GM12891 (cell line): Measurements from ENCODE around the gene KNDC1. TPM values are rescaled to one million over a fixed set of nuclear protein-coding genes. Genes with fewer than 3 reads are reported as not detected.
"Not testable (repeated sequence)": the region's sequence is repeated elsewhere in the genome, so short reads cannot be mapped to it uniquely, and the experiment has no call there.

ENCODE experiments used
- DNase-seq: peaks from one replicate; pipeline ENCODE4 v3.0.0; 2011; ENCODE audit warnings: low spot score; ENCODE audit not compliant: insufficient read length
- FAIRE-seq: peaks from 2 replicates; lab custom pipeline; 2011; peaks lifted over from hg19 to GRCh38; lab: Jason Lieb, UNC
- PAX5 ChIP-seq: IDR thresholded peaks from 2 replicates; pipeline ENCODE4 v1.6.1; 2011; ENCODE audit warnings: low read length, moderate library complexity, mild to moderate bottlenecking; ENCODE audit not compliant: insufficient read depth, severe bottlenecking
- POLR2A ChIP-seq: IDR thresholded peaks from 2 replicates; pipeline ENCODE4 v1.6.1; 2011; ENCODE audit warnings: low read depth, low read length, control low read depth
- POLR2AphosphoS5 ChIP-seq: IDR thresholded peaks from 2 replicates; pipeline ENCODE4 v1.6.1; 2011; ENCODE audit warnings: low read depth, low read length, control low read depth
- POU2F2 ChIP-seq: IDR thresholded peaks from 2 replicates; pipeline ENCODE4 v1.6.1; 2011; ENCODE audit warnings: low read depth, mild to moderate bottlenecking, control low read depth, low read length, moderate library complexity
- SPI1 ChIP-seq: IDR thresholded peaks from 2 replicates; pipeline ENCODE4 v1.6.1; 2011; ENCODE audit warnings: low read depth, low read length, control low read depth
- TAF1 ChIP-seq: IDR thresholded peaks from 2 replicates; pipeline ENCODE4 v1.6.1; 2011; ENCODE audit warnings: low read depth, low read length, control low read depth
- polyA plus RNA-seq: library from polyadenylated mRNA; unstranded; fragments of >200 nt; gene quantifications from one replicate; pipeline ENCODE4 v1.2.1, GENCODE V29; 2012; ENCODE audit warnings: low read depth, missing spikeins, inconsistent platforms; ENCODE audit not compliant: missing spikeins

KNDC1 gene, protein sequence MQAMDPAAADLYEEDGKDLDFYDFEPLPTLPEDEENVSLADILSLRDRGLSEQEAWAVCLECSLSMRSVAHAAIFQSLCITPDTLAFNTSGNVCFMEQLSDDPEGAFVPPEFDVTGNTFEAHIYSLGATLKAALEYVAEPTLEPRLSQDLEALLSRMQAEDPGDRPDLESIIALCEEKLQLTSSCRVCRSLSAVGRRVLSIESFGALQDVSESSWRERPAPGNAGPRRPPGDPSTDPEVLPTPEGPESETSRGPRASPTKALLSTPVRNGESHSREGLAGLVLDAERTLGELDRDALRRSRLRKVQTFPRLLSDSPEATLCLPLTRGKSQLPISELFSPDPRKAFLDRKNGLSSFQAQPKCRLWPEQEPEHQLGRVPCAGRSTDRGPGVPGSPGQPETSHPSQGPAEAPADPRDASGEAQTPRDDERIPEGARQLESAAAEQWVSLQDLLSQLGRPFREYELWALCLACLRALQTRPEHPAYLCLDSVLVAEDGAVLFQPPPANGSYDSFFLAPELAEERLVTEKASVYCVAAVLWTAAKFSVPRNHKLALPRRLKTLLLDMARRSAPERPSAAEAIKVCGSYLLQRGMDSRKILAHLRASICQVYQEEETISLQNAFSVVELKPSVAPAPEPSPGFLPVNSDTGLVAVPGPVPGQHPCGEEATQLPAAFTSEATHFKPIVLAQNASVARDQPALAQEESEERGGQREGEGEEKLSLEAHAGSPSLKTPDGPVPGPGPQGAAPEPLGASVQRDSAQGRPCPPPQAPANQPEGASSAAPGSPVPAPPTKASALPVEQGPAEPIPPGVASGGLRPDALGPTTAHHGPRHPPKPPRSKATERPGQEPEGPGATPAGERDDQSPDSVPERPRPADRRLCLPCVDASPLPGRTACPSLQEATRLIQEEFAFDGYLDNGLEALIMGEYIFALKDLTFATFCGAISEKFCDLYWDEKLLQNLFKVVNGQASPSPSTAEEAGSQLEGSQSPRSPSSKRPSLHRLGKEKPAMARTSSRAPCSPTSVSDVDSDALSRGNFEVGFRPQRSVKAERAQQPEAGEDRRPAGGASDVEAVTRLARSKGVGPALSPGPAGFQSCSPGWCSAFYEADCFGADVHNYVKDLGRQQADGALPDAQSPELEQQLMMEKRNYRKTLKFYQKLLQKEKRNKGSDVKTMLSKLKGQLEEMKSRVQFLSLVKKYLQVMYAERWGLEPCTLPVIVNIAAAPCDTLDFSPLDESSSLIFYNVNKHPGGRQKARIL (N-terminal part only)
- polyA plus RNA-seq, result not detected

DNA sequence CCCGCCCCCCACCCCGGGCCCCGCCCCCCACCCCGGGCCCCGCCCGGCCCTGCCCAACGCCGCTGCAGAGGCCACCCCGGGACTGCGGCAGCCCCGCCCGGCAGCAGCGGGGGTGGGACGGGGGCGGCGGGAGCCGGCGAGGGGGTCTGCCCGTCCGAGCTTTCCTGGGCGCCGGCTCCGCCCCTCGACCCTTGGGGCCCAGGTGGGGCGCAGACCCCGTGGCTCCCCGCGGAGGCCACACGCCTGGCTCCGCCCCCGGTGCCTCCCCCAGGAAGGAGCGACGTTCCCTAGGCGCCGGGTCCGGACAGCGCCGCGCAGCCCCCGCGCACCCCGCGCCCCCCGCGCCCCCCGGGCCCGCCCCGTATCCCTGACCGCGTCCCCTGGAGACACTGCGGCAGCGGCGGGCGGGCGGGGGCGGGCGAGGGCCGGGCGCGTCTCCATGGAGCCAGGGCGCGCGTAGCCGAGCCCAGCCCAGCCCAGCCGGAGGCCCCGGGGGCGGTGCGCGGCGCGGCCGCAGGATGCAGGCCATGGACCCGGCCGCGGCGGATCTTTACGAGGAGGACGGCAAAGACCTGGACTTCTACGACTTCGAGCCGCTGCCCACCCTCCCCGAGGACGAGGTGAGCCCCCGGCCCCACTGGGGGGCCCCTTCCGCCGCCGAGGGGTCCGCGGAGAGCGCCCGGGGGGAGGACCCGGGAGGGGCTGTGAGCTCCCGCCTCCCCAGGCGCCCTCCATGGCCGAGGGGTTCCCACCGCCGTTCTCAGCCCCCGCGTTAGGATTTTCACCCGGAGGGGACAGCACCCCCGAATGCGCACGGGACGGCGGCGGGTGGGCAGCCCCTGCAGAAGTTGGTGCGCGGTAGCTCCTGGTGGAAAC is at the start of gene KNDC1:
KNDC1 (plus strand) TSS at position 270 of the 876 bp plus-strand sequence; CDS start at position 519, 249 bp downstream.
- TF ChIP-seq SPI1 (no peak), POLR2A (no peak), PAX5 (no peak), POU2F2 (no peak)
- FAIRE-seq (no peak), DNase-seq (no peak)

GRCh38 chr10:133110609-133111275 is 49.3 kb upstream of the KNDC1 start:
- FAIRE-seq (no peak), DNase-seq (no peak)
- TF ChIP-seq POU2F2 (no peak), POLR2AphosphoS5 (no peak), POLR2A (no peak), SPI1 (no peak), PAX5 (no peak), TAF1 (no peak)

DNA sequence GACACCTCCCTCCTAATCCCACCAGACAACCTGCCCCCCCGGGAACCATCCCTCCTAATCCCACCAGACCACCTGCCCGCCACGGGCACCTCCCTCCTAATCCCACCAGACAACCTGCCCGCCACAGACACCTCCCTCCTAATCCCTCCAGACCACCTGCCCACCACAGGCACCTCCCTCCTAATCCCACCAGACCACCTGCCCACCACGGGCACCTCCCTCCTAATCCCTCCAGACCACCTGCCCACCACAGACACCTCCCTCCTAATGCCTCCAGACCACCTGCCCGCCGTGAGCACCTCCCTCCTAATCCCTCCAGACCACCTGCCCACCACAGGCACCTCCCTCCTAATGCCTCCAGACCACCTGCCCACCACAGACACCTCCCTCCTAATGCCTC is 48.4 kb upstream of the KNDC1 start:
- not testable (repeated sequence) for DNase-seq
- peak; percentile 16 for FAIRE-seq

- FAIRE-seq (no peak), DNase-seq (no peak)
- no peak for TF ChIP-seq PAX5
- TF ChIP-seq POLR2A, result no peak
- no peak for TF ChIP-seq POLR2AphosphoS5
- TF ChIP-seq SPI1, result no peak
- TF ChIP-seq POU2F2, result no peak
- TF ChIP-seq TAF1, result no peak
Observed at GRCh38 chr10:133113146-133113830, 46.7 kb upstream of the KNDC1 start.

DNA sequence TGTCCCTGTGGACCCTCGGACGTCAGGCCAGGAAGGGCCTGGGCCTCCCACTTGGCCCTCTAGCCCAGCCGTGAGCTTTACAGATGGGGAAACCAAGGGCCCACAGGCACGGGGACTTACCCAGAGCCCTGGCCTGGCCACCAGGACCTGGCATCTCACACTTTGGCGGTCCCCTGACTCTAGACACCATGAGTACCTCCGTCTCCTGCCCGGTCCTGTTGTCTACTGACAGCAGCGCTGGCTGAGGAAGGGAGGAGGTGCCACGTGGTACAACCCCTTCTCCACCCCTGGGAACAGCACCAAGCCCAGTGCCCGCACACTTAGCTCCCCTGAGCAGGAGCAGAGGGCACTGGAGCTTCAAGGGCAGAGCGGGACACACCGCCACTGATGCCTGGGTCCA is 46.2 kb upstream of the KNDC1 start:
- FAIRE-seq (no peak), DNase-seq (no peak)
- no peak for TF ChIP-seq TAF1

DNA sequence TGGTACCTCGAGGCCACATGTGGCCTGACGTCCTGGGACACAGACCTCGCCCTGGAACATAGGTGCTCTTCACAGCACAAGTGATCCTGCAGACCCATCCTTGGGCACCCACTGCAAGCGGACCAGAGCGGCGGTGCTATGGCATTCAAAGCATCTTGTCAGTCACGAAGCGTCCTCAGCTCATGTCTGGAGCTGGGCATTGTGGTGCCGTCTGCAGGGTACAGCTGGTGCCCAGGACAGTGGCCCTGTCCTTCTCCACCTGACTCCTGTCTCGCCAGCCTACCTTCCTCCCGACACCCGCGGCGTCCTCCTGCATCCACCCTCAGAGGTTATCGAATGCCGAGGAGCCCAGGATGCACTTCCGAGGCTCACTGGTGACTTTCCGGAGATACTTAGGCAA is 45.8 kb upstream of the KNDC1 start:
- TF ChIP-seq POLR2A (no peak), POLR2AphosphoS5 (no peak), TAF1 (no peak), POU2F2 (no peak), SPI1 (no peak), PAX5 (no peak)
- FAIRE-seq, result no peak
- DNase-seq, result no peak

- FAIRE-seq, result no peak
- TF ChIP-seq POLR2AphosphoS5 (no peak), POU2F2 (no peak), SPI1 (no peak), PAX5 (no peak), POLR2A (no peak), TAF1 (no peak)
Observed at GRCh38 chr10:133114726-133115452, 45.1 kb upstream of the KNDC1 start.

More at GRCh38 chr10:133114726-133115452, 45.1 kb upstream of the KNDC1 start:
- no peak for DNase-seq
